ENCODE measurements around the gene EREG.

Gene EREG, protein sequence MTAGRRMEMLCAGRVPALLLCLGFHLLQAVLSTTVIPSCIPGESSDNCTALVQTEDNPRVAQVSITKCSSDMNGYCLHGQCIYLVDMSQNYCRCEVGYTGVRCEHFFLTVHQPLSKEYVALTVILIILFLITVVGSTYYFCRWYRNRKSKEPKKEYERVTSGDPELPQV

DNA sequence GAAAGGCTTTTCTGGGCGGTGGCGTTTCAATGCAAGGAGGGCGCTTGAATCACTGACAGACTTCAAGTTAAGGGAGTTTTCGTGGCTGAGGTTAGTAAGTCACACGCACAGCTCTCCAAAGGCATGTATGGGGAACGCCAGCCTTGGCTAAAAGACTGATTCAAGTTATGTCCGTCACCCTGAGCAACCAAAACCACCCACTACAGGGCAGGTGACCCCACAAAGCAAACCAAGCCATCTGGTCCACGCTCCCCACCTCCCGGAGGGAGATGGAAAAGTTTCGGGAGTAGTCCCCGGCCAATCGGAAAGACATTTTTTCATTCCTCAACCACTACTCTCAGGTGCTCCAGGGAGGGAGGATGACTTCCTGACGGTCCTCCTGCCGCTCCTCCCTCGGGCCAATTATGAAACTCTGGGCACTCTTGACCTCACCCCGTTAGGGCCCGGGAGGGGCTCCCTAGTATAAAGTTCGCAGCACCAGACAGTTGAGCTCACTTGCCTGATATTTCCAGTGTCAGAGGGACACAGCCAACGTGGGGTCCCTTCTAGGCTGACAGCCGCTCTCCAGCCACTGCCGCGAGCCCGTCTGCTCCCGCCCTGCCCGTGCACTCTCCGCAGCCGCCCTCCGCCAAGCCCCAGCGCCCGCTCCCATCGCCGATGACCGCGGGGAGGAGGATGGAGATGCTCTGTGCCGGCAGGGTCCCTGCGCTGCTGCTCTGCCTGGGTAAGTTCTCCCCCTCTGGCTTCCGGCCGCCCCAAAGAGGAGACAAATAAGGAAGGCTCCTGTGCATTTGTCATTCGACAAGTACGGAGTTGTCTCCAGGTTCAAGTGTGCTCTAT lies at the start of gene EREG:
EREG (plus strand) TSS at position 494 of the 840 bp plus-strand sequence; CDS start at position 658, 164 bp downstream.
- DNase-seq (ENCODE audit: low read depth in 3 of 3, low spot score in 1 of 3) = no peak

DNA sequence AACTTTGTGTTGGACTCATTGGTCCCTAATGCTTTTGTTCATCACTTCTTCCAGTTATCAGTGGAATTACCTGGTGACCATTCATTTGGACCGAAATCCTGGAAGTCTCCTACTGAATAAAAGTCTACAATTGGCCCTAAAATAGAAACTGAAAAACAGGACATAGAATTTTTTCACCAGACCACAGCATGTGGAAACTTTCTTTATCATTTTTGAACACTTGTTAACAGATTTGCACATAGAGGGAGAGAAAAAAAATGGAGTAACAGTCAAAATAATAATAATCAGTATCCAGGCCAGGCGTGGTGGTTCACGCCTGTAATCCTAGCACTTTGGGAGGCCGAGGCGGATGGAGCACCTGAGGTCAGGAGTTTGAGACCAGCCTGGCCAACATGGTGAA lies 49.6 kb upstream of the EREG start:
- DNase-seq (ENCODE audit: low read depth in 3 of 3, low spot score in 1 of 3) = no peak

DNA sequence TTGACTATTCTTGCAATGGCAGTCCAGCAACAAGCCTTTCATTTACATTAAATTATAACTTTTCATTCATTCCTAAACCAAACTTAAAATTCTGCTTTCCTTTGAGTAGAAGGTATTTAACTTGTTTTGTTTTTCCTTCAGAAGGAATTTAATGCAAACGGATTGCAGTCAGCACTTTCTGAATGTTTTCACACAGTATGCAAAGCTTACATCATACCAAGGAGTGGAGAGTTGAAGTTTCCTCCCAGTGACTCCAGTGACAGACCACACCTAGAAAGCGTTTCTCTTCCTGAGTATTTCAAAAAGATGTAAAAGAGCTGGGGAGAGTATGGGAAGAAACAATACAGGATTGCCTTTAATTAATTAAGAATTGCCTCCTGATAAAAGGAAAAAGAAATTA lies 48.5 kb upstream of the EREG start:
- DNase-seq (ENCODE audit: low read depth in 3 of 3, low spot score in 1 of 3) = no peak

DNA sequence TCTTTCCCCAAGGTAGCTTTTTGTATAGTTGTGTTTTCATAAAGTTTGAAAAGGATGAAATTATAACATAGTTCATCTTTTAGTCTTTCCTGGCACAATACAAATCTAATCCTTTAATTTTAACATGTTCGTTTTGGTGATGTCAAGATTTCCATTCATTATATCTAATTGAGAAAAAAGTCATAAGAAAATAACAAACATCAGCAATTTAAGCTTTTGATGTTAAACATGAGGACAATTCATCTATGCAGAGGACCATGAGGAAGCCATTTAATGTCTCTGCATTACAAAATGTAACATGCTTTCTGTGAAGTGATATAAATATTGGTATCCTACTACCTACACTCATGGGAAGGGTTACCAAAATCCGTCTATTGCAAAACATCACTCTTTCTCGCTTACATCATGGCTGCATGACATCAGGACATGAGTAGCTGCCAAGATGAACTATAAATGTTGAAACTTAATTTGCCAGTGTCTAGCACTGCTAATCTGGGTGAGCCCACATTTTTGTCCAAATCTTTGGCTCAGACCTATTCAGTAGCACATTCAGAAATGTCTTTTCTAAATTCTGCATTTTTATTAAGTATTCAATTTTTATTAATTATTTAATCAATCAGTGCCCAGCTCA lies 47.2 kb upstream of the EREG start:
- DNase-seq (ENCODE audit: low read depth in 3 of 3, low spot score in 1 of 3) = no peak

DNA sequence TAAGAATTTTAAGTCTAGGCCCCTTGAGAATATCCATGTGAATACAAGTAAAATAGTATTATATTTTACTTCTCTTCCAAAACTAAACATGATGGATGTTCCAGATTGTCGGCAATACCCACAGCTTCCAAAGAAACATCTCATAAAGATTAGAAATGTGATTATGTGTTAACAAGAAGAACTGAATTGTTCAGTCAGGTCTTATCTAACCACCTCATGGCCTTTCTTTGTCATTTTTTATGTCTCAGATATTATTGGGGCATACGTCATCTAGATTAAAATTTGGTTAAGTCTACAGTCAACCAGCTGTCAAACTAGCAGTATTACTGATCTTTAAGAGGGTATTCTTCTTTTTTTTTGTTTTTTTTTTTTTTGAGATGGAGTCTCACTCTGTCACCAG lies 46.7 kb upstream of the EREG start:
- DNase-seq (ENCODE audit: low read depth in 3 of 3, low spot score in 1 of 3) = no peak

DNA sequence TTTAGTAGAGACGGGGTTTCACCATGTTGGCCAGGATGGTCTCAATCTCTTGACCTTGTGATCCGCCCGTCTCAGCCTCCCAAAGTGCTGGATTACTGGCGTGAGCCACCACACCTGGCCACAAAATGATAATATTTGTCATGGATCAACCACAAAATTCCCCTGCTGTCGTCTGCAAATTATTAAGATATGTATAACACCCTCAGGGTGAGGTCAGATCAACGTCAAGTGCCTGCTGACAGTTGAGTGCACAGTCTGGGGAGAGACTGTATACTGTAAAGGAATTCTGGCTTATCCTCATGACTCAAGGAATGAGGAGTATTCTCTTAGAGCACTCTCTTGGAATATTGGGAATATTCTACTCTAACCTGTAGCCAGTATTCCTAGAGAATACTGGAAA lies 45.5 kb upstream of the EREG start:
- DNase-seq (ENCODE audit: low read depth in 3 of 3, low spot score in 1 of 3) = no peak

DNA sequence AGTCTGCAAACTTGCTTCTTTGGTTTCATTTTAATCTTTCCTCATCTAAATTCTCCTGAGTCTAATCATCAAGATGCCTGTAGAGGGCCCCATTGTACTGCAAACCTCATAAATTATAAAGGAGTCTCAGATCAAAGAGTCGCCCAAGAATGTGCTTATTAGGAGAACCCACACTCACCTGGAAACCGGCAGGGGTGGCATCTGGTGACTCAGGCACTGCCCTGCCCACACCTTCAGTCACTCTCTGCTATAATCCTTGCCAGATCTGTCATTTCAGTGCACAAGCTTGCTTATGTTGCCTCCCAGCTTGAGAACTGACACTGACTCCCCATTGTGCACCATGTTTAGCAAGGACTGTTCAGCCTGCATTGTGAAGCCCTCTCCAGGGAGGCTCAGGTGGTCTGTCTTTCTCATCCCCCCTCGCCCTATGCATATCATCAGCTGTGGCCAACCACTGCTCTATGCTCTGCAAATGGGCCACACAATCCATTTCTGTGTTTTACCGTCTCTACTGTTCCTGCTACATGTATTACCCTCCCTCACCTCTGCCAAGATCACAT lies 44.3 kb upstream of the EREG start:
- DNase-seq (ENCODE audit: low read depth in 3 of 3, low spot score in 1 of 3) = peak in 1 of 3 donors; percentile 1

DNA sequence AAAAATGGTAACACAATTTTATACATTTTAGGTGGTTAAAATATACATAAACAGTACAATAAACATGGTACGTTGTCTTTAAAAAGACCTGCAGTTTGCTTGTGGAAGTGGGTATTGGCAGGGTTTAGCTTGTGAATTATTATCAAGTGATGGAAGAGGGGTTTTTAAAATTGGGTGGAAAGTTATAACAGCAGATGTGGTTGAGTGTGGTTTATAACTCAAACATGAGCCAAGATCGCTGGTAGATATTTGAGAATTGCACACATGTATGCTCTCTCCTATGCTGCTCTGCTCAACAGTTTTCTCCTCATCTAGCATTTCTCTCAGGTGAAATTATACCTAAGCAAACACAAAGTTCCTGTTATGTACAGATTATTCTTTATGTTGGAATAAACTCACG lies 42.6 kb upstream of the EREG start:
- no peak for DNase-seq (ENCODE audit: low read depth in 3 of 3, low spot score in 1 of 3)

DNA sequence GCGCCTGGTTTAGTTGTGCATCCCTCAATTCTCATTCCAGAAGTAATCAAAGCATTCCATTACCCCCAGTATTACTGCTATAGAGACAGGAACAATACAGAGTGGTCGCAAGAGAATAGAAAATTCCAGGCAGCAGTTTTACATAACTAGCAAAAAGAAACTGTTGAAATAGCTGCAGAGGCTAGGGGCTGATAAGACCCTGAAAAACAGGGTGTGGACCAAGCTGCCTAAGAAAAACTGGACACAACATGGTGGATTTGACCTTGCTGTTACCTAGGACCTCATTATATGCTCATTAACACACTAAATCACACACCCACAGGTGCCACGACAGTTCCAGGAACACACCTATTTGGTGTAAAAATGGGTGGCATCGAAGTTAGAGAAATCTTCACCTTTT lies 41.3 kb upstream of the EREG start:
- no peak for DNase-seq (ENCODE audit: low read depth in 3 of 3, low spot score in 1 of 3)

DNA sequence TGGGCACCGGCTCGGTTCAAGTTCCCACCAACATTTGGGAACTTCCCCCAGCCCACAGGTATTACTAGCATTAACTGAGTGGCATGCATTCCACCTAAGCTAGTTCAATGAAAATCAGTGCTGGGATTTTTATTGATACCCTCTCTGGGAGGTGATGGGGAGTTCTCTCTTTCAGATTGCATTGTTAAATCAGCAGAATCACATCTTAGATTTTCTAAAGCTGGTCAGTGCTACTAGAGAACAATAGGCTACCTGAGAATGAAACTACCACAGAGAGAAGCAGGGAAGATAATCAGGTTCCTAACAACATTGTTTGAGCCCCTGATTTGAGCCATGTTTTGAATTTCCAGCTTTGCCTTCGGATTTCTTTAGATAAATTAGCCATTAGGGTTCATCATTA lies 40.7 kb upstream of the EREG start:
- DNase-seq (ENCODE audit: low read depth in 3 of 3, low spot score in 1 of 3) = no peak

DNA sequence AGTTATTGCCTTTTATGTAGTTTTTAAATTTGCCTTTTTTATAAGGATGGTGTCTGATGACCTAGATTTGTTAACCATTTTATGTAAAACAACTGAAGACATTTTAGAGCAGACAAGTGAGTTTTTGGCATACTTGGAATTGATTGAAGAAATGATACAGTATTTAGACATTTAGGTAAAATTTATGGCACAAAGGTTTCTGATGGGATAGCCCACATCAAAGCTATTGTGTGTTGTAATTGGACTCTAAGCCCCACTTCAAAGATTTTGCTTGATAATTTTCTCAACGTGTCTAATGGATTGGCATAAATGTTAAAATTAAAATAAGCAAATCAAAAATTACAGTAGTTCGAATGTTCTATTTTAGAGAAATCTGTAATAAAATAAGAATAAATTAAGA lies 39.1 kb upstream of the EREG start:
- DNase-seq (ENCODE audit: low read depth in 3 of 3, low spot score in 1 of 3) = no peak

DNA sequence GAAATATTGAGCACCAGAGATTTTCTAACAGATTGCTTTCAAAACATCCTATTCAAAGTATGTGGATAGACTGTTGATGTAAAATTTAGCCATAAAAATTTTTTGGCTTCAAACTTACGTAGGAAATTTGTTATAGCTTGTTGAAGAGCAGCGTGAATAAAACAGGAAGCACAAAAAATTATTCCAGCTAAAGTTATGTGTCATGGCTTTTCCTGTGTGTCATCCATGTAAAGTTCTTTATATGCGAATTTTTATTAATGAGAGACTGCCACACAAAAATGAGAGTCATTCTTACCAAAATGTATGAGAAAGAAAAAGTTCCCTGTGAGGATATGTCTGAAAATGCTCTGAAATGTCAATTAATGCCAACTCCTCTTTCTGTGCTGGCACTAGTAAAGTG lies 37.2 kb upstream of the EREG start:
- DNase-seq (ENCODE audit: low read depth in 3 of 3, low spot score in 1 of 3) = no peak

DNA sequence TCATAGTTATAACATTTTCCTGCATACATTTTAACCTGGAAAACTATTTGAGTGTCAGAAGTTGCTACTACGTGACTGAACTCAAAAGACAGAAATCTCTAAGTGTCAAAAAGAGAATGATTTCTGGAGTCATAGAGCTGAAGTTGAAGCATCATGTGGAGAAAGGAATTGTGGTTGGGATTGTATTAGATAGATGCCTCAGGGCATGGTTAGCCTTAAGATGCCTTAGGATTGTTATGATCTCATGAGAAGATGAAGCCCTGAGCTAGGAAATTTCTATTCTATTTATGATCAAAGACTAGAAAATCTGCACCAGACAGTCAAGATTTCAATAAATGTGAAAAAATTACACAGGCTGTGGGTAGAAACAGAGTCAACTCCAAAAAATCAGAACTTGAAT lies 36.4 kb upstream of the EREG start:
- DNase-seq (ENCODE audit: low read depth in 3 of 3, low spot score in 1 of 3) = no peak

DNA sequence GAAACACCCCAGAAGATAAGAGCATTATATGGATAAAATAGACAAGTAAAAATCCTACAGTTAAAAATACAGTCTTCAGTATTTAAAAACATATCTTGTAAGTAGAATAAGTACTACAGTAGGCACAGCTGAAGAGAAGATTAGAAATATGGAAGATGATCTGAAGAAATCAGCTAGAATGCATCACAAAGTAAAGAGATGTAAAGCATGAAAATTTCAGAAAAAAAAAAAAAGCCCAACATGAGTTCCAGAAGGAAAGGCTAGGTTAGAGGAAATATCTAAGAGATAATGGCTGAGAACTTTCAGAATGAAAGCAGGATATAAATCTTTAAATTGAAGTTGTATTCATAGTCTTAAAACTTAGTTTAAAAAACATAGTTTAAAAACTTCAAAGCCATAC lies 35.6 kb upstream of the EREG start:
- DNase-seq (ENCODE audit: low read depth in 3 of 3, low spot score in 1 of 3) = no peak

DNA sequence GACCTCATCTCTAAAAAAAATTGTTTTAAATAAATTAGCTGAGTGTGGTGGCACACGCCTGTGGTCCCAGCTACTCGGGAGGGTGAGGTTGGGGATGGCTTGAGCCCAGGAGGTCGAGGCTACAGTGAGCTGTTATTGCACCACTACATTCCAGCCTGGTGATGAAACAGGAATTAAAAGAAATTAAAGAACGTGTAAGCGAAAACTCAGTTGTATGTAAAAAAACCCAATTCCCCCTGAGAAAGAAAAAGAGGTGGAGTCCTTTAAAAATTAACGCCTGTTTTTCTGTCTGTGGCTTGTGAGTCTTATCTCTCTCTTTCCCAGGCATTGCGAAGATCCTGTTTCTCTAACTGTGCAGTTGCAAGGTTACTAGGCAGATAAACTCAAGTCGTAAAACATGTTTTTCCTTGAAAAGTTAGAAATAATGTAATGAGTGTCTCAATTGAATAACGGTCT lies 34.6 kb upstream of the EREG start:
- DNase-seq (ENCODE audit: low read depth in 3 of 3, low spot score in 1 of 3) = no peak

DNA sequence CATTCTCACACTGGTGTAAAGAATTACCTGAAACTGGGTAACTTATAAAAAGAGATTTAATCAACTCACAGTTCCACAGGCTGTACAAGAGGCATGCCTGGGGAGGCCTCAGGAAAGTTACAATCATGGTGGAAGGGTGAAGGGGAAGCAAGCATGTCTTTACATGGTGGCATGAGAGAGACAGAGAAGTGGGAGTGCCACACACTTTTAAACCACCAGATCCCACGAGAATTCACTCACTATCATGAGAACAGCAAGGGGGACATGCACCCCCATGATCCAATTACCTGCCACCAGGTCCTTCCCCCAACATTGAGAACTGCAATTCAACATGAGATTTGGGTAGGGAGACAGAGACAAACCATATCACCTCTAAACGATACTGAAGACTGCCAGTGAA lies 33.7 kb upstream of the EREG start:
- DNase-seq (ENCODE audit: low read depth in 3 of 3, low spot score in 1 of 3) = no peak

DNA sequence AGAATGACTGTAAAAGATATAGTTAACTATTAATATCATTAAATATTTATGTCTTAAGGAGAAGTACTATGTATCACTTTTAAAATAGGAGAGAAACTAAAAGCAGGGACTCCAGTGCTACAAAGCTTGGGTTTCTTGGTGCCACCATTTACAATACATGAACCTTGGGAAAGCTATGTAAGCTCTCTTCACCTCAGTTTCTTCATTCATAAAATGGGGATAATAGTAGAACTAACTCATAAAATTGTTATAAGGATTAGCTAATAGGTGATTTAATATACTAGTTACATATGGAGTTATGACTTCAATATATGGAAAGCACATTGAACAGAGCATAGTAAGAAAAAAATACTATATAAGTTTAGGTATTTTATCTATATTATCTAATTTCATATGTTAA lies 33.0 kb upstream of the EREG start:
- no peak for DNase-seq (ENCODE audit: low read depth in 3 of 3, low spot score in 1 of 3)

DNA sequence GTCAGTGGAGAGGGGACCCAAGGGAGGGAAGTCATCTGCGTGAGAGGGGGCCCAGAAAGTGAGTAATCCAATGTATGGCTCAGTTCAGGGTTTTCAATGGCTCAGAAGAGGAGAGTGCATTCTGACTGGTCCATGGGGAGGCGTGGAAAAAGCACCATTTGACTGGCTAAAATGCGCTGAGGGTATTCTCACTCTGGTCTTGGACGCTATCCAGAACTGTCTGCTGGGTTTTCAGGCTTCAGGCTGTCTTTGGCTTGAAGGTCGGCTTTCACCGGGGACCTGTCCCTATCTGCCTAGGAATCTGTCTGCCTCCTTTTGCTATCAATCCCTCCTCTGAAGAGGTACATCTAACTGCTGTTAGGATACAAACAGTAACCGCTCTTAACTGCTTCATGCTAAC lies 30.3 kb upstream of the EREG start:
- DNase-seq (ENCODE audit: low read depth in 3 of 3, low spot score in 1 of 3) = no peak

DNA sequence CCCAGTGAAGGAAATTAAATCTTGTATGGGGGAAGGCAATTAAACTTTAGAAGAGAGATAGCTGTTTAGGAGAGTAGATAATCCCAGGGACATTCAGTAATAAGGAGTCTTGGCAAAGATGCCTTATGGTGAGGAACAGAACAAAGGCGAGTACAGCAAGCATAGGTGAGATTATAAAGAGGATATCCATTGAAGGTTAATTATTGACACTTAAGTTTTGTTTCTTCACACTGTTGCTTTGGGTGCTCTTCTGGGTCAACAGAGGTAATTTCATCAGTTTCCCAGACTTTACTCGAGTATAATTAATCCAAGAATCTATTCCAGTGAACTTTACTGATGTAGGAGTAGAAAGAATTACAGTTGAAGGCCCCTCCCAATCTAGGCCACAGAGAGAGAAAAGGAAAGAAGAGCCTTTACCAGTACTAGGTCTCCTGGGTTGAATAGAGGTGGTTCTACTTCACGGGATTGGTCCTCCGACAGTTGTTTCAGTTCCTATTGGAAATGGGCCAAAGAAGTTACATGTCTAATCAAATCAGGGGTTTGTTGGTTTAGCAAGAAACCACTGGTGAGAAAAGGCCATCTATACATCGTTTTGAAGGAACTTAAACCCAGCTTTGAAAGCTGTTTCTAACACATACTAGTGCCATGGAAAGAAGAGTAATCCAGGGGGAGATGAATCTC lies 29.5 kb upstream of the EREG start:
- no peak for DNase-seq (ENCODE audit: low read depth in 3 of 3, low spot score in 1 of 3)

DNA sequence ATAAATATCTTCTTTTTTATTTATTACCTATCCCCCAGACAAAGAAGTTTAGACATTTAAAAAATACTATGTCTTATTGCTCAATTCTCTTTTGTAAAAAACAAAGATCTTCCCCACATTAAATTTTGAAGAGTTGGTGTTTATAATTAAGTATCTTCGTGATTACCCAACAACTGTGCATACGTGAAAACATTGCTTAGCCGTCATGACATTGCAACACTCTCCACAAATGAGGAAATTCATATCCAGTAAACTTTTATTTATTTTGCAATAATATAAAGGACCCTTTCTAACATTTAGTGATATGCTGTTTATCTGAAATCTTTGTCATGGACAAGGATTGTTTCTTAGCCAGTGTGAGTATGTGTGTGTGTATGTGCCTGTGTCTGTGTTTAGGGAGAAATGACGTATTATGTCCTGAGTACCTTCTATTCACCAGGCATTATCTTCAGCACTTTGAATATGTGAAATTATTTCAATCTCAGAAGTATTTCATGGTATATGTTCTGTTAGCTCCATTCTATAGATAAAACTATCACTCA lies 26.1 kb upstream of the EREG start:
- DNase-seq (ENCODE audit: low read depth in 3 of 3, low spot score in 1 of 3) = no peak

DNA sequence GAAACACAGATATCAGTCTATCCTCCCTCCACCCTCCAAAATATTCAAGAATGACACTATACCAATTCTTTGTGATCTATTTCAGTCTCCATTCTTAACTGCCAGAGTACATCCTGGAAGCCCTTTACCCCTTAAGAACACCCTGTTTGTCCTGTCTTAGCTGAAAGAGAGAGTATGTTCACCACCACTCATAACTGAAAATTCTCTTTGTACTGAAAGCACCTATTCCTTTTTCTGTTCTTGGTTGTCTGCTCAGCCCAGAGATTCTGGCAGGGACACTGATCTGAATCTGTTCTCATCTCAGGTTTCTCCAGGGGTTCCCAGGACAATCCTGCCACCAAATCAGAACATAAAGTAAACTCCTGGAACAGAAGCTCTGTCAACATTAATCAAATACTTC lies 25.4 kb upstream of the EREG start:
- DNase-seq (ENCODE audit: low read depth in 3 of 3, low spot score in 1 of 3) = no peak
